ENCODE results near the gene FYCO1. TPM values are rescaled to one million over a fixed set of nuclear protein-coding genes. Genes with fewer than 3 reads are reported as not detected.

FYCO1 gene
- polyA plus RNA-seq, 3 donors = 0.59 to 5.0 (median 1.3) TPM

GRCh38 chr3:46029953-46030543, 34.4 kb upstream of the FYCO1 start:
- intact Hi-C loops (cut with micrococcal nuclease) = no loop called here
- H3K36me3 ChIP-seq (replicated peaks in 1 of 2; ENCODE audit: control insufficient read depth in 1 of 2, insufficient read depth in 2 of 2, low read length in 2 of 2) = no peaks in the 10 kb centered on the region
- peak overlapping the region; percentile 8 for H3K4me2 ChIP-seq (replicated peaks; ENCODE audit: extremely low read depth, low read length, poor library complexity, severe bottlenecking)
- Mint-ChIP-seq H3K4me3 (peak overlapping the region in 1 of 2 donors; percentile 37), H3K27me3 (ENCODE audit: low read depth in 3 of 3) (peaks cover 0 to 8% (median 0%) of the 10 kb centered on the region in 3 donors), H3K36me3 (peaks cover 3 to 5% of the 10 kb centered on the region in 2 donors), H3K9me3 (peaks cover 13 to 32% (median 17%) of the 10 kb centered on the region in 7 donors), H3K27ac (peak overlapping the region in 5 of 7 donors; percentile 37 to 80 (median 74)), H3K4me1 (peaks cover 18% of the 10 kb centered on the region)
- H3K4me3 ChIP-seq (replicated peaks in 1 of 3; ENCODE audit: low read depth in 2 of 3, low read length in 3 of 3) = no peak overlapping the region
- no peaks in the 10 kb centered on the region for H3K79me2 ChIP-seq (ENCODE audit: insufficient read depth, low read length)
- no peak overlapping the region for H3K27ac ChIP-seq (ENCODE audit: low read depth in 1 of 2, low read length in 2 of 2)
- peak; percentile 22 to 63 (median 51) for DNase-seq
- H3K9ac ChIP-seq (ENCODE audit: insufficient read depth, low read length, poor library complexity, severe bottlenecking) = no peak overlapping the region
- TF ChIP-seq CTCF (IDR thresholded peaks at IDR 0.05) = no peak
- H3K27me3 ChIP-seq (ENCODE audit: control insufficient read depth in 2 of 2, insufficient read depth in 2 of 2, low read length in 2 of 2) = no peaks in the 10 kb centered on the region
- peaks cover 9 to 17% of the 10 kb centered on the region in 2 donors for H3K4me1 ChIP-seq (ENCODE audit: control insufficient read depth in 1 of 2, insufficient read depth in 2 of 2, low read length in 2 of 2)
- H3K9me3 ChIP-seq (replicated peaks in 1 of 2; ENCODE audit: control insufficient read depth in 1 of 2, insufficient read depth in 1 of 2, low read length in 2 of 2) = peaks cover 7 to 30% of the 10 kb centered on the region in 2 donors
- no peaks in the 10 kb centered on the region for H4K20me1 ChIP-seq (ENCODE audit: insufficient read depth, low read length)
- H2AFZ ChIP-seq (ENCODE audit: insufficient read depth, low read depth, low read length, poor library complexity, severe bottlenecking) = no peak overlapping the region
- no CpG with 5 or more reads among the region's 1 CpG for WGBS (ENCODE audit: insufficient coverage)

- H2AFZ ChIP-seq (ENCODE audit: insufficient read depth, low read depth, low read length, poor library complexity, severe bottlenecking) = no peak overlapping the region
- peaks cover 3 to 5% of the 10 kb centered on the region in 2 donors for H3K36me3 Mint-ChIP-seq
- no peak overlapping the region for H3K4me3 ChIP-seq (replicated peaks in 1 of 3; ENCODE audit: low read depth in 2 of 3, low read length in 3 of 3)
- no peaks in the 10 kb centered on the region for H4K20me1 ChIP-seq (ENCODE audit: insufficient read depth, low read length)
- H3K4me1 Mint-ChIP-seq = peaks cover 17% of the 10 kb centered on the region
- no peak overlapping the region for H3K4me2 ChIP-seq (replicated peaks; ENCODE audit: extremely low read depth, low read length, poor library complexity, severe bottlenecking)
- intact Hi-C loops (cut with micrococcal nuclease) = no loop called here
- H3K9me3 ChIP-seq (replicated peaks in 1 of 2; ENCODE audit: control insufficient read depth in 1 of 2, insufficient read depth in 1 of 2, low read length in 2 of 2) = peaks cover 7 to 30% of the 10 kb centered on the region in 2 donors
- H3K27ac Mint-ChIP-seq = peak overlapping the region in 2 of 7 donors; percentile 14 to 53
- peaks cover 0 to 2% (median 0%) of the 10 kb centered on the region in 3 donors for H3K27me3 Mint-ChIP-seq (ENCODE audit: low read depth in 3 of 3)
- H3K4me3 Mint-ChIP-seq = no peak overlapping the region
- no peaks in the 10 kb centered on the region for H3K36me3 ChIP-seq (replicated peaks in 1 of 2; ENCODE audit: control insufficient read depth in 1 of 2, insufficient read depth in 2 of 2, low read length in 2 of 2)
- no peak overlapping the region for H3K9ac ChIP-seq (ENCODE audit: insufficient read depth, low read length, poor library complexity, severe bottlenecking)
- no peak for DNase-seq
- H3K79me2 ChIP-seq (ENCODE audit: insufficient read depth, low read length) = no peaks in the 10 kb centered on the region
- WGBS (ENCODE audit: insufficient coverage) = 97% methylated on average over 5 of the region's 6 CpGs
- H3K4me1 ChIP-seq (ENCODE audit: control insufficient read depth in 1 of 2, insufficient read depth in 2 of 2, low read length in 2 of 2) = peaks cover 9 to 17% of the 10 kb centered on the region in 2 donors
- H3K27ac ChIP-seq (ENCODE audit: low read depth in 1 of 2, low read length in 2 of 2) = no peak overlapping the region
- H3K9me3 Mint-ChIP-seq = peaks cover 14 to 33% (median 17%) of the 10 kb centered on the region in 7 donors
- no peak for TF ChIP-seq CTCF (IDR thresholded peaks at IDR 0.05)
- no peaks in the 10 kb centered on the region for H3K27me3 ChIP-seq (ENCODE audit: control insufficient read depth in 2 of 2, insufficient read depth in 2 of 2, low read length in 2 of 2)
Observed at GRCh38 chr3:46027736-46028397, 32.2 kb upstream of the FYCO1 start.
